Peyer's patch (tissue), 4 donors: ENCODE data around the gene CROCC. TPM values are rescaled to one million over a fixed set of nuclear protein-coding genes. Genes with fewer than 3 reads are reported as not detected.
"Not testable (repeated sequence)": the region's sequence is repeated elsewhere in the genome, so short reads cannot be mapped to it uniquely, and the experiment has no call there.

Experiments
- DNase-seq, 3 donors: peaks; one replicate each; pipeline ENCODE4 v3.0.0-alpha.2; 2017 to 2019
- H3K27ac ChIP-seq, 4 donors: fragments of 200-600 bp; sonication (generic); one replicate each; pipeline ENCODE4 v1.5.1; 2016 to 2019
- H3K27me3 ChIP-seq, 2 donors: fragments of 200-600 bp; sonication (generic); one replicate each; pipeline ENCODE4 v1.5.1; 2019
- H3K36me3 ChIP-seq, 3 donors: fragments of 200-600 bp; sonication (generic); one replicate each; pipeline ENCODE4 v1.5.1; 2016 to 2019
- H3K4me1 ChIP-seq, 4 donors: fragments of 200-600 bp; sonication (generic); one replicate each; pipeline ENCODE4 v1.5.1; 2016 to 2019
- H3K4me3 ChIP-seq, 4 donors: fragments of 200-600 bp; sonication (generic); 1 replicate in 3 of 4; 2 replicates in 1 of 4; pipeline ENCODE4 v1.5.1; 2016 to 2019; ENCODE audit warnings: mild to moderate bottlenecking in 1 of 4
- H3K9me3 ChIP-seq, 4 donors: fragments of 200-600 bp; sonication (generic); one replicate each; pipeline ENCODE4 v1.5.1; 2016 to 2019; ENCODE audit warnings: mild to moderate bottlenecking in 1 of 4
- CTCF ChIP-seq, 6 experiments: fragments of 450-650 bp in 4 of 6; fragments of 200-600 bp in 2 of 6; sonication (generic) in 1 of 6; IDR thresholded peaks; one replicate each; pipeline ENCODE4 v1.5.1; 2017 to 2019; ENCODE audit warnings: antibody characterized with exemption in 6 of 6, mild to moderate bottlenecking in 3 of 6, moderate library complexity in 1 of 6
- POLR2A ChIP-seq, 2 donors: fragments of 450-650 bp; IDR thresholded peaks; one replicate each; pipeline ENCODE4 v1.5.1; 2017; ENCODE audit warnings: antibody characterized with exemption in 2 of 2, mild to moderate bottlenecking in 2 of 2, moderate library complexity in 2 of 2
- total RNA-seq, 4 donors: library from RNA; depleted of rRNA; stranded (reverse); fragments of >200 nt; gene quantifications; one replicate each; pipeline ENCODE4 v1.1.0, GENCODE V29; 2016

The CROCC gene
- total RNA-seq, 4 donors from 2014 or later, result 14.7 to 298 (median 45.1) TPM

GRCh38 chr1:16915627-16915973 lies 6.1 kb upstream of the CROCC start:
- TF ChIP-seq POLR2A (IDR thresholded peaks at IDR 0.05), result no peak
- no peak for TF ChIP-seq CTCF (IDR thresholded peaks at IDR 0.05)
- DNase-seq, result peak in 1 of 3 donors; percentile 46
- H3K27me3 ChIP-seq, result no peaks in the 10 kb centered on the region
- H3K9me3 ChIP-seq, result no peaks in the 10 kb centered on the region
- H3K36me3 ChIP-seq, result no peaks in the 10 kb centered on the region
- H3K4me1 ChIP-seq, result peaks cover 0 to 14% (median 11%) of the 10 kb centered on the region in 4 donors
- no peak overlapping the region for H3K27ac ChIP-seq
- no peak overlapping the region for H3K4me3 ChIP-seq

- not testable (repeated sequence) for H3K36me3 ChIP-seq, H3K27ac ChIP-seq
- DNase-seq, result peak in 1 of 3 donors; percentile 39
Measured at GRCh38 chr1:16916036-16916880, 5.5 kb upstream of the CROCC start.

GRCh38 chr1:16918371-16918770 lies 3.4 kb upstream of the CROCC start:
- H3K27ac ChIP-seq, result no peak overlapping the region
- H3K27me3 ChIP-seq, result no peaks in the 10 kb centered on the region
- no peaks in the 10 kb centered on the region for H3K36me3 ChIP-seq
- H3K9me3 ChIP-seq, result no peaks in the 10 kb centered on the region
- DNase-seq, result peak in 1 of 3 donors; percentile 39
- H3K4me1 ChIP-seq, result peaks cover 0 to 18% (median 12%) of the 10 kb centered on the region in 4 donors
- no peak overlapping the region for H3K4me3 ChIP-seq
- TF ChIP-seq CTCF (IDR thresholded peaks at IDR 0.05) (no peak), POLR2A (IDR thresholded peaks at IDR 0.05) (no peak)

More at GRCh38 chr1:16916036-16916880, 5.5 kb upstream of the CROCC start:
- H3K4me3 ChIP-seq, H3K27me3 ChIP-seq, H3K9me3 ChIP-seq: not testable (repeated sequence)
- H3K4me1 ChIP-seq, result peaks cover 0 to 15% (median 11%) of the 10 kb centered on the region in 4 donors

GRCh38 chr1:16918936-16919665 lies 2.6 kb upstream of the CROCC start:
- not testable (repeated sequence) for H3K9me3 ChIP-seq, H3K27me3 ChIP-seq, H3K36me3 ChIP-seq, H3K27ac ChIP-seq, H3K4me3 ChIP-seq
- DNase-seq, result peak in 1 of 3 donors; percentile 24
- H3K4me1 ChIP-seq, result peaks cover 0 to 14% (median 8%) of the 10 kb centered on the region in 4 donors

- Histone ChIP-seq H3K4me3 (no peak overlapping the region), H3K27me3 (no peaks in the 10 kb centered on the region), H3K27ac (no peak overlapping the region), H3K9me3 (no peaks in the 10 kb centered on the region), H3K36me3 (no peaks in the 10 kb centered on the region), H3K4me1 (peaks cover 0 to 10% (median 6%) of the 10 kb centered on the region in 4 donors)
- TF ChIP-seq CTCF (IDR thresholded peaks at IDR 0.05), result no peak
- no peak for TF ChIP-seq POLR2A (IDR thresholded peaks at IDR 0.05)
- peak in 2 of 3 donors; percentile 40 to 45 for DNase-seq
Measured at GRCh38 chr1:16920951-16921350, 780 bp upstream of the CROCC start.

GRCh38 chr1:16922466-16922865 lies 735 bp downstream of the CROCC start:
- H3K27me3 ChIP-seq, result no peaks in the 10 kb centered on the region
- H3K4me3 ChIP-seq, result no peak overlapping the region
- TF ChIP-seq CTCF (IDR thresholded peaks at IDR 0.05) (no peak), POLR2A (IDR thresholded peaks at IDR 0.05) (no peak)
- no peak overlapping the region for H3K27ac ChIP-seq
- DNase-seq, result peak in 1 of 3 donors; percentile 43
- H3K9me3 ChIP-seq, result no peaks in the 10 kb centered on the region
- H3K4me1 ChIP-seq, result peaks cover 0 to 10% (median 6%) of the 10 kb centered on the region in 4 donors
- no peaks in the 10 kb centered on the region for H3K36me3 ChIP-seq
